Measurements from ENCODE around the gene SGSM1.

SGSM1 gene

DNA sequence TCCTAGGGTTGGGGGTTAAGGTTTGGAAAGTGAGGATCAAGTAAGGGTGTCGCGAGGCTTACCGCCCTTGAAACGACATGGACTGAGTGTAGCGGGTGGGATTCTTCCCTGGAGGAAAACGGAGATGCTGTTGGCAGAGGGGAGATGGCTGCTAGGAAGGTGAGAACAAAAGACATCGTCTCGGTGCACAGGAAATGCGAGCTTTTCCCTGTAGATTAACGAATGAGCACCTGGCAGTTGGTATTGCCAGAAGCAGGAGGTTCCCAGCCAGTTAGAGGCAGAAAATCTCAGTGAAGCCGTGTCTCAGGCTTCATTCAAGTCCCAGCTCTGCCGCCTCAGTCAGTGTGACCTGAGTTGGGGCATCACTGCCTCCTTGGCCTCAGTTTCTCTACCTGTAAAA, 141.9 kb downstream of the SGSM1 start:
- TF ChIP-seq POLR2A (IDR thresholded peaks at IDR 0.05; ENCODE audit: extremely low read depth, insufficient read length) (no peak), MYC (IDR thresholded peaks at IDR 0.05; ENCODE audit: low read depth, low read length) (no peak)
- TF ChIP-seq, protein P1, sequence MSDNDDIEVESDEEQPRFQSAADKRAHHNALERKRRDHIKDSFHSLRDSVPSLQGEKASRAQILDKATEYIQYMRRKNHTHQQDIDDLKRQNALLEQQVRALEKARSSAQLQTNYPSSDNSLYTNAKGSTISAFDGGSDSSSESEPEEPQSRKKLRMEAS (IDR thresholded peaks at IDR 0.05; ENCODE audit: low read depth, low read length) = no peak
- TF ChIP-seq, protein P2, sequence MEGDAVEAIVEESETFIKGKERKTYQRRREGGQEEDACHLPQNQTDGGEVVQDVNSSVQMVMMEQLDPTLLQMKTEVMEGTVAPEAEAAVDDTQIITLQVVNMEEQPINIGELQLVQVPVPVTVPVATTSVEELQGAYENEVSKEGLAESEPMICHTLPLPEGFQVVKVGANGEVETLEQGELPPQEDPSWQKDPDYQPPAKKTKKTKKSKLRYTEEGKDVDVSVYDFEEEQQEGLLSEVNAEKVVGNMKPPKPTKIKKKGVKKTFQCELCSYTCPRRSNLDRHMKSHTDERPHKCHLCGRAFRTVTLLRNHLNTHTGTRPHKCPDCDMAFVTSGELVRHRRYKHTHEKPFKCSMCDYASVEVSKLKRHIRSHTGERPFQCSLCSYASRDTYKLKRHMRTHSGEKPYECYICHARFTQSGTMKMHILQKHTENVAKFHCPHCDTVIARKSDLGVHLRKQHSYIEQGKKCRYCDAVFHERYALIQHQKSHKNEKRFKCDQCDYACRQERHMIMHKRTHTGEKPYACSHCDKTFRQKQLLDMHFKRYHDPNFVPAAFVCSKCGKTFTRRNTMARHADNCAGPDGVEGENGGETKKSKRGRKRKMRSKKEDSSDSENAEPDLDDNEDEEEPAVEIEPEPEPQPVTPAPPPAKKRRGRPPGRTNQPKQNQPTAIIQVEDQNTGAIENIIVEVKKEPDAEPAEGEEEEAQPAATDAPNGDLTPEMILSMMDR (IDR thresholded peaks at IDR 0.05; ENCODE audit: low read depth, low read length) = no peak
- DNase-seq (ENCODE audit: low read depth) = no peak
- H3K4me3 ChIP-seq (ENCODE audit: low read depth, low read length) = no peak overlapping the region

DNA sequence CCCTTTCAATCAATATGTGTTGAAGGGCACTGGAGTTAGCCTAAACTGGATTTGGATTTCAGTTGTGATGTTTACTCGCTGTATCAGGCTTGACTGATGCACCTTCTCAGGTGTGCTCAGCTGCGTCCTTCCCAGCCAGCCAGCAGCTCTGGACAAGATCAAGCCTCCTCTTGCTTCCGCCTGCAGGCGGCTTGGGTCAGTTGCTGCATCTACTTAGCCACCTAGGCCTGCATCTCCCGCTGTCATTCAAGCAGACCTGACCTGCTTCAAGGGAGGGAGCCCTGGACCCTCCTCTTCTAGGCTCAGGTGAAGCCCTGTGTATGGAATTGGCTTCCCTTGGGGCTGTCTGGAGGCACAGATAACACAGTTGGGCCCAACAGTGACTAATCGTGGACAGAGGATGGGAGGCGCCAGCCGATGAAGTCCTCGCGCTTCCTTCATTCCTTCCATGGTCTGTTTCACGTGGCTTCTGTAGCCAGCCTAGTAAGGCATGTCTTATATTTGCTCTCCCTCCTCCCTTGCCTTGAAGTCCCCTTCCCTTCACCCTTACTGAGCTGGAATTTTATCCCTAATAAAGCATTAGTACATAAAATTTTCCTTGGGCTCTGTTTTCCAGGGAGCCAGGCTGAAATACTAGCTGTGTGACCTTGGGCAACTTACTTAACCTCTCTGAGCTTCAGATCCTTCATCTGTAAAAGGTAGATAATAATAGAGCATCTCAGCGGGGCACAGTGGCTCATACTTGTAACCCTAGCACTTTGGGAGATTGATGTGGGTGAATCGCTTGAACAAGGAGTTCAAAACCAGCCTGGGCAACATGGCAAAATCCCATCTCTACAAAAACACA, 142.6 kb downstream of the SGSM1 start:
- no peak for DNase-seq (ENCODE audit: low read depth)
- H3K4me3 ChIP-seq (ENCODE audit: low read depth, low read length) = no peak overlapping the region
- TF ChIP-seq, protein P1 (IDR thresholded peaks at IDR 0.05; ENCODE audit: low read depth, low read length) = no peak
- TF ChIP-seq, protein P2 (IDR thresholded peaks at IDR 0.05; ENCODE audit: low read depth, low read length) = no peak
- TF ChIP-seq MYC (IDR thresholded peaks at IDR 0.05; ENCODE audit: low read depth, low read length) (no peak), POLR2A (IDR thresholded peaks at IDR 0.05; ENCODE audit: extremely low read depth, insufficient read length) (no peak)

DNA sequence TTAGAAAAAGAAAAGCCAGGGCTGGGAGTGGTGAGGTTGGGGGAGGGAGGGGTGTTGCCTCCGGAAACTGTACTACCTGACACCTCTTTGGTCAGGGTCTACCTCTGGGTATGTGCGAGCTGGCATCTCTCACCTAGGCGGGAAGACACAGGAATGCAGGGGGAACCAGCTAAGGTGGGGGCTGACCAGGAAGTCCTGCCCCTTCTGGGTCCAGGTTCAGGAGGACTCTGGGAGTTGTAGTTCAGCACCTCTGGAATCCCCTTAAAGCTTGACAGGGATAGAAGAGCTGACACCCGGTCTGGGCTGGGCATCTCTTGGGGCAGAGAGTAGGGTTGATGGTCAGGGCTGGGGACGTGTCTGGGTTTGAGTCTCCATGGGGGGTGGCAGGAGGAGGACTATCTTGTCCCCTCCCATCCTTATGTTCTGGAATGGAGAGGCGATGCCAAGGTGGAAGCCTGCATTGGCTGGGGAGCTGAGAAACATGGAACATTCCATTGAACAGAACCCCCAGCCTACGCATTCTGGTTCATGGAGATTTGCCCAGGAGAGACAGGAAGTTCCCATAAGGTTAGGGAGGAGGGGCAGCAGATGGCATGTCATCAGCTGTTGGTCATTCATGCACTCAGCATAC, 144.4 kb downstream of the SGSM1 start:
- no peak overlapping the region for H3K4me3 ChIP-seq (ENCODE audit: low read depth, low read length)
- TF ChIP-seq, protein P2 (IDR thresholded peaks at IDR 0.05; ENCODE audit: low read depth, low read length) = no peak
- TF ChIP-seq, protein P1 (IDR thresholded peaks at IDR 0.05; ENCODE audit: low read depth, low read length) = no peak
- TF ChIP-seq POLR2A (IDR thresholded peaks at IDR 0.05; ENCODE audit: extremely low read depth, insufficient read length) (no peak), MYC (IDR thresholded peaks at IDR 0.05; ENCODE audit: low read depth, low read length) (no peak)
- no peak for DNase-seq (ENCODE audit: low read depth)

DNA sequence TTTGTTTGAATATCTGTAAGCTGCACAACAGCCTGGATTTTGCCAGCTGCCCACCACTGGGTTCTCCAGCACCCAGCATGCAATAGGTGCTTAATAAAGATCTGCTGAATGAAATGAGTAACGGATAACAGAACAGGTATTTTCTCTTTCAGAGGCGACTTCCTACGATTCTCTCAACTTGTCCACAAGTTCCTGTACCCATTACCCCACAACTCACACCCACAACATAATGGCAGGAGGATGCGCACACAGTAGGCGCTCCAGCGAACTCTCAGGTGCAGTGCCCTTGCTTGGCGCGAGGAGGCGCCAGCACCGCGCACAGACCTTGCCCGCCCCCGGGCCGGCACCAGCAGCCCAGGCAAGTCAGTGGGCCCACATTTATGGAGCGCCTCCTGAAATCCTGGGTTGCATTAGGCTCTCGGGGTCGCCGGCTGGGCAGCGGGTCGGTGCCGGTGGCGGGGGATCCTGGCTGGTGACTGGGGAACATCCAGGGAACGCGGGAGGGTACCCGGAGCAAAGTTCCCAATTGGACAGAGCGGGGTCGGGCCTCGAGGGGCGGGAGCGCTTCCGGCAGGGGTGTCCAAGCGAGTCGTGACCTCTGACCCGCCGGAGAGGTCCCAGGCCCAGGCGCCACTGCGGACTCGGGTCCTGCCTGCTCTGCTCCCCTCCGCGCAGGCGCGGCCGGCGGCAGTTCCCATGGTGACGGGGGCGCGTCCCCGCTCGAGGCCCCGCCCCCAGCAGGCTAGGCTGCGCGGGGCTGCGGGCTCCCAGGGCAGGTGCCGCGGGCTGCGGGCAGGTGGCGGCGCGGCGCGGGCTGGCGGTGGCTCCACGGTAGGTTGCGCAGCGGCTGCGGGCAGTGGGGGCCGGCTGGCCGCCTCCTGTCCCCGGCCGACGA, 146.2 kb downstream of the SGSM1 start, which contains the start of gene KIAA1671:
KIAA1671 (plus strand) TSS at position 775 of the 895 bp plus-strand sequence. CDS start 75,284 bp downstream, outside the sequence.
- TF ChIP-seq, protein P2 (IDR thresholded peaks at IDR 0.05; ENCODE audit: low read depth, low read length) = peak; percentile 70
- TF ChIP-seq POLR2A (IDR thresholded peaks at IDR 0.05; ENCODE audit: extremely low read depth, insufficient read length) = no peak
- peak; percentile 56 for DNase-seq (ENCODE audit: low read depth)
- peak within 1 kb of the TSS; percentile 34 for H3K4me3 ChIP-seq (ENCODE audit: low read depth, low read length)

DNA sequence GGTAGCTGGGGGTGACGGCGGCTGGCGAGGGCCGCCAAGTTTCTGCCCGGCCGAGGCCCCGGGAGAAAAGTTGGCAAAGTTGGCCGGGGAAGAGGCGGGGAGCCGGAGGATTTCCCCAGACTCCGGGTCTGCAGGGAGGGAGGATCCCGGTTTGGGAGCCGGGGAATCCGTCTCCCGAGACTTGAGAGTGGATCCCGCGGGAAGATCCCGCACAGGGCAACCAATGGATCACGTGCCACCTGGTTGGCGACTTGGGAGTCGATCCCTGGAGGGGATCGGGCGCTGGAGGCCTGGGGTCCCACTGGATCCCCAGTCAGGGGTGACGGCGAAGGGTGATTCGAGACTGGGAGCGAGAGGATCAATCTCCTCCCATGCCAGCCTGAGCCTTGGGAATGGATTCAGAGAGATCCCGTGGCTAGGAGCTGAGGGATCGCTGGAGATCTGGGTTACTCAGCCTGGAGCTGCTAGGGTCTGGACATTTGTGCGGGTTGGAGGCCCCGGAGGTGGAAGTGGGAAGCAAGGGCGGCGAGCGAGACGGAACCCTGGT, 146.9 kb downstream of the SGSM1 start:
- no peak for DNase-seq (ENCODE audit: low read depth)
- TF ChIP-seq, protein P1 (IDR thresholded peaks at IDR 0.05; ENCODE audit: low read depth, low read length) = no peak
- TF ChIP-seq POLR2A (IDR thresholded peaks at IDR 0.05; ENCODE audit: extremely low read depth, insufficient read length) = no peak
- TF ChIP-seq, protein P2 (IDR thresholded peaks at IDR 0.05; ENCODE audit: low read depth, low read length) = no peak
- H3K4me3 ChIP-seq (ENCODE audit: low read depth, low read length) = no peak overlapping the region

Measured in NB4 (cell line).